WTC11 (cell line): ENCODE results near the gene SDS. TPM values are rescaled to one million over a fixed set of nuclear protein-coding genes. Genes with fewer than 3 reads are reported as not detected.
"Not testable (repeated sequence)": the region's sequence is repeated elsewhere in the genome, so short reads cannot be mapped to it uniquely, and the experiment has no call there.

Source experiments
- ATAC-seq: fragments of 200-7000 bp; cut with Tn5 transposase; 2 replicates; pipeline ENCODE4 v1.10.0; 2021; ENCODE audit warnings: mild to moderate bottlenecking, moderate library complexity
- CTCF ChIA-PET: fragments of 300-600 bp; sonication (Branson Sonifier 250); formaldehyde crosslinking; loops from one replicate; lab custom pipeline; 2021; ENCODE audit warnings: antibody characterized with exemption; lab: Charles Lee
- POLR2A ChIA-PET: fragments of 350-600 bp; sonication (Branson Sonifier 250); formaldehyde crosslinking; loops from one replicate; lab custom pipeline; 2021; ENCODE audit warnings: antibody characterized with exemption; lab: Charles Lee
- DNase-seq: peaks from one replicate; pipeline ENCODE4 v3.0.0; 2021; ENCODE audit warnings: low spot score
- H3K27ac Mint-ChIP-seq: 2 replicates; pipeline ENCODE4 v1.8.0; 2021; ENCODE audit warnings: mixed read lengths
- H3K27me3 Mint-ChIP-seq: 2 replicates; pipeline ENCODE4 v1.8.0; 2021; ENCODE audit warnings: low read depth, mild to moderate bottlenecking, moderate library complexity, mixed read lengths
- H3K36me3 Mint-ChIP-seq: 2 replicates; pipeline ENCODE4 v1.8.0; 2021; ENCODE audit warnings: mixed read lengths
- H3K4me1 Mint-ChIP-seq: 2 replicates; pipeline ENCODE4 v1.8.0; 2022; ENCODE audit warnings: mixed read lengths
- H3K4me3 Mint-ChIP-seq: 2 replicates; pipeline ENCODE4 v1.8.0; 2021; ENCODE audit warnings: mild to moderate bottlenecking, moderate library complexity, mixed read lengths
- H3K9me3 Mint-ChIP-seq: 2 replicates; pipeline ENCODE4 v1.8.0; 2021; ENCODE audit warnings: mixed read lengths
- AR ChIP-seq: fragments of 250-450 bp; sonication (Bioruptor Pico); IDR thresholded peaks from 2 replicates; pipeline ENCODE4 v1.9.0; 2021; ENCODE audit warnings: mild to moderate bottlenecking
- ATF1 ChIP-seq: sonication (generic); formaldehyde crosslinking; IDR thresholded peaks from 2 replicates; pipeline ENCODE4 v1.8.1; 2023; ENCODE audit warnings: mild to moderate bottlenecking, moderate library complexity, missing genetic modification reagents
- CDX4 ChIP-seq: fragments of 250-450 bp; sonication (Bioruptor Pico); IDR thresholded peaks from 2 replicates; pipeline ENCODE4 v1.9.0; 2021; ENCODE audit warnings: moderate library complexity, mild to moderate bottlenecking, inconsistent platforms, borderline replicate concordance
- ELF4 ChIP-seq: sonication (generic); formaldehyde crosslinking; IDR thresholded peaks from 2 replicates; pipeline ENCODE4 v1.8.1; 2022; ENCODE audit warnings: low read depth, mild to moderate bottlenecking, moderate library complexity, missing genetic modification reagents
- ESRRA ChIP-seq: sonication (generic); formaldehyde crosslinking; IDR thresholded peaks from 2 replicates; pipeline ENCODE4 v1.8.1; 2022; ENCODE audit warnings: mild to moderate bottlenecking, missing genetic modification reagents, borderline replicate concordance
- FOXK1 ChIP-seq: sonication (generic); formaldehyde crosslinking; IDR thresholded peaks from 2 replicates; pipeline ENCODE4 v1.8.0; 2022; ENCODE audit warnings: mild to moderate bottlenecking, moderate library complexity, missing genetic modification reagents
- MAX ChIP-seq: sonication (generic); formaldehyde crosslinking; IDR thresholded peaks from 2 replicates; pipeline ENCODE4 v1.8.0; 2022; ENCODE audit warnings: mild to moderate bottlenecking, missing genetic modification reagents
- MYBL2 ChIP-seq: sonication (generic); formaldehyde crosslinking; IDR thresholded peaks from 2 replicates; pipeline ENCODE4 v1.8.1; 2023; ENCODE audit warnings: mild to moderate bottlenecking, moderate library complexity, missing genetic modification reagents
- NFE2L1 ChIP-seq: sonication (generic); formaldehyde crosslinking; IDR thresholded peaks from 2 replicates; pipeline ENCODE4 v1.8.1; 2023; ENCODE audit warnings: missing genetic modification reagents
- NR1H2 ChIP-seq: sonication (generic); formaldehyde crosslinking; IDR thresholded peaks from 2 replicates; pipeline ENCODE4 v1.9.0; 2021; ENCODE audit warnings: mild to moderate bottlenecking, moderate library complexity, missing genetic modification reagents
- NR3C1 ChIP-seq: sonication (generic); formaldehyde crosslinking; conservative IDR thresholded peaks from 2 replicates; pipeline ENCODE4 v1.8.1; 2023; ENCODE audit warnings: low read depth, mild to moderate bottlenecking, missing genetic modification reagents
- RELA ChIP-seq: sonication (generic); formaldehyde crosslinking; IDR thresholded peaks from 2 replicates; pipeline ENCODE4 v1.8.1; 2022; ENCODE audit warnings: missing genetic modification reagents, mild to moderate bottlenecking, borderline replicate concordance
- RORB ChIP-seq: fragments of 250-450 bp; sonication (Bioruptor Pico); IDR thresholded peaks from 2 replicates; pipeline ENCODE4 v1.9.0; 2021; ENCODE audit warnings: mild to moderate bottlenecking
- SOX15 ChIP-seq: fragments of 250-450 bp; sonication (Bioruptor Pico); IDR thresholded peaks from 2 replicates; pipeline ENCODE4 v1.9.0; 2021; ENCODE audit warnings: mild to moderate bottlenecking
- SP1 ChIP-seq: sonication (generic); formaldehyde crosslinking; conservative IDR thresholded peaks from 2 replicates; pipeline ENCODE4 v1.8.1; 2022; ENCODE audit warnings: missing genetic modification reagents
- ZNF232 ChIP-seq: sonication (generic); formaldehyde crosslinking; IDR thresholded peaks from 2 replicates; pipeline ENCODE4 v1.8.0; 2022; ENCODE audit warnings: mild to moderate bottlenecking, missing genetic modification reagents
- ZNF671 ChIP-seq: fragments of 250-450 bp; sonication (Bioruptor Pico); IDR thresholded peaks from 2 replicates; pipeline ENCODE4 v1.8.0; 2021; ENCODE audit warnings: mild to moderate bottlenecking
- ZSCAN18 ChIP-seq: fragments of 250-450 bp; sonication (Bioruptor Pico); IDR thresholded peaks from 2 replicates; pipeline ENCODE4 v2.1.2; 2022; ENCODE audit warnings: mild to moderate bottlenecking, moderate library complexity
- total RNA-seq: library from RNA; stranded (reverse); gene quantifications from 3 replicates; pipeline ENCODE4 v1.2.3, GENCODE V29; 2021
- TF ChIP-seq, protein P1 (sequence below): sonication (generic); formaldehyde crosslinking; IDR thresholded peaks from 2 replicates; pipeline ENCODE4 v1.8.0; 2022; ENCODE audit warnings: mild to moderate bottlenecking, missing genetic modification reagents
- TF ChIP-seq, protein P2 (sequence below): fragments of 250-450 bp; sonication (Bioruptor Pico); IDR thresholded peaks from 2 replicates; pipeline ENCODE4 v1.9.0; 2021; ENCODE audit warnings: mild to moderate bottlenecking
- TF ChIP-seq, protein P3 (sequence below): sonication (generic); formaldehyde crosslinking; IDR thresholded peaks from 2 replicates; pipeline ENCODE4 v1.8.0; 2023; ENCODE audit warnings: missing genetic modification reagents
- TF ChIP-seq, protein P4 (sequence below): sonication (generic); formaldehyde crosslinking; IDR thresholded peaks from 2 replicates; pipeline ENCODE4 v1.8.1; 2023; ENCODE audit warnings: mild to moderate bottlenecking, missing genetic modification reagents, moderate library complexity

SDS gene
- total RNA-seq, 1 experiment from 2014 or later = 0.31 TPM

GRCh38 chr12:113358381-113359132, 45.1 kb downstream of the SDS start, which contains the start of gene PLBD2 (continued):
- no peak for TF ChIP-seq NR1H2 (CRISPR knock-in tag)
- peak; percentile 97 for TF ChIP-seq SP1
- TF ChIP-seq FOXK1 = peak; percentile 66; the same call in 1 of the 2 replicates
- TF ChIP-seq NR3C1 (CRISPR knock-in tag) = no peak
- peak; percentile 86; the same call in 1 of the 2 replicates for TF ChIP-seq RELA (CRISPR knock-in tag)
- TF ChIP-seq, protein P1, sequence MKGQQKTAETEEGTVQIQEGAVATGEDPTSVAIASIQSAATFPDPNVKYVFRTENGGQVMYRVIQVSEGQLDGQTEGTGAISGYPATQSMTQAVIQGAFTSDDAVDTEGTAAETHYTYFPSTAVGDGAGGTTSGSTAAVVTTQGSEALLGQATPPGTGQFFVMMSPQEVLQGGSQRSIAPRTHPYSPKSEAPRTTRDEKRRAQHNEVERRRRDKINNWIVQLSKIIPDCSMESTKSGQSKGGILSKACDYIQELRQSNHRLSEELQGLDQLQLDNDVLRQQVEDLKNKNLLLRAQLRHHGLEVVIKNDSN (CRISPR knock-in tag) = peak; percentile 95

DNA sequence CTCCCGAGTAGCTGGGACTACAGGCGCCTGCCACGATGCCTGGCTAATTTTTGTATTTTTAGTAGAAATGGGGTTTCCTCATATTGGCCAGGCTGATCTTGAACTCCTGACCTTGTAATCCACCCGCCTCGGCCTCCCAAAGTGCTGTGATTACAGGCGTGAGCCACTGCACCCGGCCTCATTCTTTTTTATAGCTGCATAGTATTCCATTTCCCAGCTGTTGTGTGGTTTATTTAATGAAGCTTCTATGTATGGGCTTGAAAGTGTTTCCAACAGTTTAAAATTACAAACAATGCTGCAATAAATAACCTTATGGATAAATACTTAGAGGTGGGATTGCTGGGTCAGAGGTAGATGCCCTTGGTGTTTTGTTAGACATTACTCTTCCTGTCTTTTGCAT, 49.5 kb downstream of the SDS start:
- CTCF ChIA-PET = interaction anchor here (0.6 kb wide), 1 partner anchor 9 kb away, joined by 3 read pairs; no protein-coding TSS in a partner anchor
- POLR2A ChIA-PET, DNase-seq: not testable (repeated sequence)

DNA sequence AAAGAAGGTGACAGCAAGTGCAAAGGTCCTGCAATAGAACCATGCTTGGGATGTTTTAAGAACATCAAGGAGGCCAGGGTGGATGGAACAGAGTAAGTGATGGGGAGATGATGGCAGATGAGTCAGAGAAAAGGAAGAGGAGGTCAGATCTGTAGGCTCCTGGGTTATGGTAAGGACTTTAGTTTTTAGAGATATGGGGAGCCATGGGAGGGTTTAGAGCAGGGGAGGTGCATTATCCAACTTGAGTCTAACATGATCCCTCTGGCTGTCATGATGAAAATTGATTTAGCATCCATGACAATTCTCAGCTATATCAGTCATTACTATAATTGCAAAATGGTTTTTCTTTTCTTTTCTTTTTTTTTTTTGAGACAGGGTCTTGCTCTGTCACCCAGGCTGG, 52.6 kb downstream of the SDS start:
- no peaks in the 10 kb centered on the region for H3K9me3 Mint-ChIP-seq
- DNase-seq (no peak), ATAC-seq (no peak)
- H3K4me3 Mint-ChIP-seq = no peak overlapping the region
- H3K36me3 Mint-ChIP-seq = no peaks in the 10 kb centered on the region
- CTCF ChIA-PET = interaction anchor here (1.0 kb wide), 1 partner anchor 111 kb away, joined by 3 read pairs; no protein-coding TSS in a partner anchor
- TF ChIP-seq AR (no peak), SP1 (no peak), ZSCAN18 (CRISPR knock-in tag) (no peak), MAX (no peak), ATF1 (no peak), ELF4 (CRISPR knock-in tag) (no peak), ZNF232 (CRISPR knock-in tag) (no peak), MYBL2 (CRISPR knock-in tag) (no peak), CDX4 (no peak), ESRRA (CRISPR knock-in tag) (no peak), RELA (CRISPR knock-in tag) (no peak), NFE2L1 (CRISPR knock-in tag) (no peak), SOX15 (CRISPR knock-in tag) (no peak), ZNF671 (no peak), RORB (no peak)
- TF ChIP-seq, protein P2, sequence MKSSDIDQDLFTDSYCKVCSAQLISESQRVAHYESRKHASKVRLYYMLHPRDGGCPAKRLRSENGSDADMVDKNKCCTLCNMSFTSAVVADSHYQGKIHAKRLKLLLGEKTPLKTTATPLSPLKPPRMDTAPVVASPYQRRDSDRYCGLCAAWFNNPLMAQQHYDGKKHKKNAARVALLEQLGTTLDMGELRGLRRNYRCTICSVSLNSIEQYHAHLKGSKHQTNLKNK (CRISPR knock-in tag) = no peak
- TF ChIP-seq, protein P3, sequence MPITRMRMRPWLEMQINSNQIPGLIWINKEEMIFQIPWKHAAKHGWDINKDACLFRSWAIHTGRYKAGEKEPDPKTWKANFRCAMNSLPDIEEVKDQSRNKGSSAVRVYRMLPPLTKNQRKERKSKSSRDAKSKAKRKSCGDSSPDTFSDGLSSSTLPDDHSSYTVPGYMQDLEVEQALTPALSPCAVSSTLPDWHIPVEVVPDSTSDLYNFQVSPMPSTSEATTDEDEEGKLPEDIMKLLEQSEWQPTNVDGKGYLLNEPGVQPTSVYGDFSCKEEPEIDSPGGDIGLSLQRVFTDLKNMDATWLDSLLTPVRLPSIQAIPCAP = no peak
- TF ChIP-seq, protein P4, sequence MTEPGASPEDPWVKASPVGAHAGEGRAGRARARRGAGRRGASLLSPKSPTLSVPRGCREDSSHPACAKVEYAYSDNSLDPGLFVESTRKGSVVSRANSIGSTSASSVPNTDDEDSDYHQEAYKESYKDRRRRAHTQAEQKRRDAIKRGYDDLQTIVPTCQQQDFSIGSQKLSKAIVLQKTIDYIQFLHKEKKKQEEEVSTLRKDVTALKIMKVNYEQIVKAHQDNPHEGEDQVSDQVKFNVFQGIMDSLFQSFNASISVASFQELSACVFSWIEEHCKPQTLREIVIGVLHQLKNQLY = no peak
- H3K27ac Mint-ChIP-seq = no peak overlapping the region
- no peaks in the 10 kb centered on the region for H3K27me3 Mint-ChIP-seq
- POLR2A ChIA-PET = no interaction called here
- H3K4me1 Mint-ChIP-seq = peaks cover 13% of the 10 kb centered on the region

More for the DNA sequence above, 49.5 kb downstream of the SDS start:
- peaks cover 13% of the 10 kb centered on the region for H3K4me1 Mint-ChIP-seq
- H3K27me3 Mint-ChIP-seq, H3K36me3 Mint-ChIP-seq, H3K27ac Mint-ChIP-seq, H3K9me3 Mint-ChIP-seq, H3K4me3 Mint-ChIP-seq, ATAC-seq: not testable (repeated sequence)
